ENCODE data around the gene PRTFDC1. TPM values are rescaled to one million over a fixed set of nuclear protein-coding genes. Genes with fewer than 3 reads are reported as not detected.
"Not testable (repeated sequence)": the region's sequence is repeated elsewhere in the genome, so short reads cannot be mapped to it uniquely, and the experiment has no call there.

PRTFDC1 gene
- total RNA-seq, 4 donors from 2014 or later: 3.4 to 20.6 (median 13.9) TPM

DNA sequence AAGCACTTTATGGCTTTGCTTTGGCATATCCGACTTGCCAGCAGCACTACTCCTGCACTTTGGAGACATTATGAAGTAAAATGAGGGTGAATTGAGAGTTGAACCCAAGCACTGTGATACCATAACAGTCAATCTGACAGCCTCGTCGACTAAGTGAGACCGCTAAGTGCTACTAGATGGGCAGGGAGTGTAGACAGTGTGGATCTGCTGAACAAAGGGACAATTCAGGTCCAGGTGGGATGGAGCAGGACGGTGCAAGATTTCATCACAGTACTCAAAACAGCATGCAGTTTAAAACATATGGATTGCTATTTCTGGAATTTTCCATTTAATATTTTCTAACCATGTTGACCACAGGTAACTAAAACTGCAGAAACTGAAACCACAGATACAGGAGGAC lies 20.8 kb upstream of the PRTFDC1 start:
- H3K4me1 ChIP-seq: no peaks in the 10 kb centered on the region
- no peak overlapping the region for H3K4me3 ChIP-seq
- no peaks in the 10 kb centered on the region for H3K27me3 ChIP-seq
- TF ChIP-seq, protein P1, sequence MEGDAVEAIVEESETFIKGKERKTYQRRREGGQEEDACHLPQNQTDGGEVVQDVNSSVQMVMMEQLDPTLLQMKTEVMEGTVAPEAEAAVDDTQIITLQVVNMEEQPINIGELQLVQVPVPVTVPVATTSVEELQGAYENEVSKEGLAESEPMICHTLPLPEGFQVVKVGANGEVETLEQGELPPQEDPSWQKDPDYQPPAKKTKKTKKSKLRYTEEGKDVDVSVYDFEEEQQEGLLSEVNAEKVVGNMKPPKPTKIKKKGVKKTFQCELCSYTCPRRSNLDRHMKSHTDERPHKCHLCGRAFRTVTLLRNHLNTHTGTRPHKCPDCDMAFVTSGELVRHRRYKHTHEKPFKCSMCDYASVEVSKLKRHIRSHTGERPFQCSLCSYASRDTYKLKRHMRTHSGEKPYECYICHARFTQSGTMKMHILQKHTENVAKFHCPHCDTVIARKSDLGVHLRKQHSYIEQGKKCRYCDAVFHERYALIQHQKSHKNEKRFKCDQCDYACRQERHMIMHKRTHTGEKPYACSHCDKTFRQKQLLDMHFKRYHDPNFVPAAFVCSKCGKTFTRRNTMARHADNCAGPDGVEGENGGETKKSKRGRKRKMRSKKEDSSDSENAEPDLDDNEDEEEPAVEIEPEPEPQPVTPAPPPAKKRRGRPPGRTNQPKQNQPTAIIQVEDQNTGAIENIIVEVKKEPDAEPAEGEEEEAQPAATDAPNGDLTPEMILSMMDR (IDR thresholded peaks at IDR 0.05): no peak
- TF ChIP-seq POLR2A (IDR thresholded peaks at IDR 0.05): no peak
- no peaks in the 10 kb centered on the region for H3K9me3 ChIP-seq
- no peak overlapping the region for H3K27ac ChIP-seq
- no peaks in the 10 kb centered on the region for H3K36me3 ChIP-seq
- DNase-seq: no peak

DNA sequence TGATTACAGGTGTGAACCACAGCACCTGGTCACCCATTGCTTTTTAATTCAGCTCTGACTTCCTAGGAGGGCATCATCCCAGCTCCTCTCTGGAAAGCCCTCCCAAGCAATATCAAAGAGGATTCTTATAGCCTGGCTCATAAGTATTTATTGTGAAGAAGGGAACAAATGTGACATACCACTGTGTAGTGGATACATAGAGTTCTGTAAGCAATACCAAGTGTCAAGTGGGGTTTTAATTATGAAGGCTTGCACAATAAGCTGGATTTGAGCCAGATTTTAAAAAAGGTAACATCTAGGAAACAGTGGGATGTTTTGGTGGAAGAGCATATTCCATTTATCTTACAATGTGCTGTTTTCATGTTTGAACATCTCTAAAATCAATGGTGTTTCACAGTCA lies 19.0 kb upstream of the PRTFDC1 start:
- Histone ChIP-seq H3K36me3 (no peaks in the 10 kb centered on the region), H3K27me3 (no peaks in the 10 kb centered on the region), H3K9me3 (no peaks in the 10 kb centered on the region), H3K4me1 (no peaks in the 10 kb centered on the region), H3K4me3 (no peak overlapping the region), H3K27ac (no peak overlapping the region)
- TF ChIP-seq, protein P1 (IDR thresholded peaks at IDR 0.05): no peak
- no peak for TF ChIP-seq POLR2A (IDR thresholded peaks at IDR 0.05)
- no peak for DNase-seq

DNA sequence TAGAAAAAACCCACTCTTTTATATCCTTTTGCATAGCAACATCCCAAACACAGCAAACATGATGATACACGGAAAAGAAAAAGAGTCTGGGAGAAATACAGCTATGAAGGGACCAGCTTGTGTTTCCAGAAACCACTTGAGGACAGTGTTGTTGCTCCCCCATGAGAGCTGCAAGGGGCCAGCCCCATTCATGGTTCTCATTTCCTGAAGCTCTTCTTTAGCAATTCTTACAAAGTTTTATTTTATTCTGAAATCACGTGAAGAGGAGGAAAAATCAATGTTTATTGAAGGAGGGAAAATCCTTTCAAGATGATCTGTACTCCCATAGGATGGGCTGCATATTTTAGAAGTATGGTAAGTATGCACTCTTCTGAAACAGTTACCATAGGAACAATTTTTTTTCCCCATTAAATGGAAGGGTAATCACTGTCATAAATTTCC lies 17.5 kb upstream of the PRTFDC1 start:
- DNase-seq: no peak
- no peaks in the 10 kb centered on the region for H3K27me3 ChIP-seq
- H3K4me1 ChIP-seq: no peaks in the 10 kb centered on the region
- no peaks in the 10 kb centered on the region for H3K9me3 ChIP-seq
- no peak overlapping the region for H3K27ac ChIP-seq
- no peaks in the 10 kb centered on the region for H3K36me3 ChIP-seq
- no peak overlapping the region for H3K4me3 ChIP-seq
- no peak for TF ChIP-seq POLR2A (IDR thresholded peaks at IDR 0.05)
- TF ChIP-seq, protein P1 (IDR thresholded peaks at IDR 0.05): no peak

DNA sequence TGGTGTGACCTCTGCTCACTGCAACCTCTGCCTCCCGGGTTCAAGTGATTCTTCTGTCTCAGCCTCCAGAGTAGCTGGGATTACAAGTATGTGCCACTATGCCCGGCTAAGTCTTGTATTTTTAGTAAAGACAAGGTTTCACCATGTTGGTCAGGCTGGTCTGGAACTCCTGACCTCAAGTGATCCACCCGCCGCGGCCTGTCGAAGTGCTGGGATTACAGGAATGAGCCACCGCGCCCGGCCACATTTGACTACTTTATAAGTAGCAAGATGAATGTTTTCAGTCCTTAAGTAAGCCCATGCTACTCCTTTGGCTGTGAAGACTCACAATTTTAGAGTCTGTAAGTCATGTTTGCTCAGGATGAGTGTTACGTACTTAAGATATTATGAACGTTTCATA lies 16.5 kb upstream of the PRTFDC1 start:
- H3K27me3 ChIP-seq, H3K9me3 ChIP-seq, H3K4me1 ChIP-seq, H3K27ac ChIP-seq, H3K36me3 ChIP-seq, DNase-seq, H3K4me3 ChIP-seq: not testable (repeated sequence)

DNA sequence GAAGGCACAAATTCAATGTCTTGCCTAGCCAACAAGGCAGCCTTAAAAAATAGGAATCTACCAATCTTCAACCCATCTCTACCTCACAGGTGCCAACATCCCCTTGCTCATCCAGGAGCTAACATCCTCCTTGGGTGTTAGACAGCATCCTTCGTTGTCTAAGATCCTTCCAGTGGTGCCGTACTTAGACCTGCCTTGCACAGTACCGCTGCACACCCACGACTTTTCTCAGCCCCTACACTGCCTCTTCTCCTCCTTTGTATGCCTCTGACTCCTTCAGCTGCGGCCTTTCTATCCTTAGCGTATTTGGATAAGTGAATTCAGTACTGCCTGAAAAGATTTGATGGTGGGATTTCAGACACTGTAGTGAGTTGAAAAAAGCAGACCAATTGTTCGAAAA lies 15.9 kb upstream of the PRTFDC1 start:
- Histone ChIP-seq H3K27me3 (no peaks in the 10 kb centered on the region), H3K4me3 (no peak overlapping the region), H3K4me1 (no peaks in the 10 kb centered on the region), H3K9me3 (no peaks in the 10 kb centered on the region), H3K27ac (no peak overlapping the region), H3K36me3 (no peaks in the 10 kb centered on the region)
- TF ChIP-seq, protein P1 (IDR thresholded peaks at IDR 0.05): no peak
- no peak for TF ChIP-seq POLR2A (IDR thresholded peaks at IDR 0.05)
- DNase-seq: no peak

DNA sequence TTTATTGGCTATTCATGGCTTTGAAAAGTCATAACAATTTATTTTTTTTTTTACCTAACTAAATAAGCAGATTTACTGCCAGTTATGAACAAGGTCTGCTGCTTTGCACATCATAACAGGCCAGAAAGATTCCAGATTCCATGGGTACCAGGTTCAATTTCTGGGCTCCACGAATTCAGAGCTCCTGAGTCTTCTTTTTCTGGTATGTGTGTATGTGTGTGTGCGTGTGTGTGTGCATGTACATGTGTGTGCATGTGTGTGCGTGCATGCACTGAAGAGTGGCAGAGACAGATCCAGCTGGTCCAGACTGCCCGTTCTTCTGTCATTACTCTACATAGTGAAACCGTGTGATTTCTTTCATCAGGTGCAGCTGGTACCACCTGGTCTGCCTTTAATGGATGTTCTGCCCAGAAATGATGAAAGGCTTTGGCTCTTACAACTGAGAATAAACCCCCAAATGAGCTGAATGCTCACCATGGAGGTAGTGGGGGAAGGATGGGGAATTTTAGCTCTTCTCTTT lies 14.6 kb upstream of the PRTFDC1 start:
- no peaks in the 10 kb centered on the region for H3K9me3 ChIP-seq
- no peak overlapping the region for H3K27ac ChIP-seq
- H3K27me3 ChIP-seq: no peaks in the 10 kb centered on the region
- no peaks in the 10 kb centered on the region for H3K4me1 ChIP-seq
- no peak for DNase-seq
- TF ChIP-seq, protein P1 (IDR thresholded peaks at IDR 0.05): no peak
- no peak for TF ChIP-seq POLR2A (IDR thresholded peaks at IDR 0.05)
- no peaks in the 10 kb centered on the region for H3K36me3 ChIP-seq
- no peak overlapping the region for H3K4me3 ChIP-seq
